GM06990 (cell line): ENCODE measurements around the gene PPP3CA.

Source experiments
- DNase-seq: peaks from one replicate; pipeline ENCODE4 v3.0.0-alpha.2; 2011; ENCODE audit not compliant: insufficient read length; ENCODE audit errors: extremely low read depth
- H3K27me3 ChIP-seq: replicated peaks from 2 replicates; pipeline ENCODE4 v1.6.0; 2011; ENCODE audit warnings: low read length; ENCODE audit not compliant: control insufficient read depth, insufficient read depth
- H3K36me3 ChIP-seq: 2 replicates; pipeline ENCODE4 v1.5.1; 2011; ENCODE audit warnings: low read length; ENCODE audit not compliant: control insufficient read depth, insufficient read depth
- H3K4me3 ChIP-seq: replicated peaks from 2 replicates; pipeline ENCODE4 v1.5.1; 2011; ENCODE audit warnings: low read depth, mild to moderate bottlenecking, control low read depth, low read length
- TF ChIP-seq, protein P1 (sequence below): IDR thresholded peaks from 2 replicates; pipeline ENCODE4 v1.5.1; 2011; ENCODE audit warnings: low read length, control low read depth, mild to moderate bottlenecking, inconsistent platforms; ENCODE audit not compliant: insufficient read depth, poor library complexity, severe bottlenecking

PPP3CA gene

DNA sequence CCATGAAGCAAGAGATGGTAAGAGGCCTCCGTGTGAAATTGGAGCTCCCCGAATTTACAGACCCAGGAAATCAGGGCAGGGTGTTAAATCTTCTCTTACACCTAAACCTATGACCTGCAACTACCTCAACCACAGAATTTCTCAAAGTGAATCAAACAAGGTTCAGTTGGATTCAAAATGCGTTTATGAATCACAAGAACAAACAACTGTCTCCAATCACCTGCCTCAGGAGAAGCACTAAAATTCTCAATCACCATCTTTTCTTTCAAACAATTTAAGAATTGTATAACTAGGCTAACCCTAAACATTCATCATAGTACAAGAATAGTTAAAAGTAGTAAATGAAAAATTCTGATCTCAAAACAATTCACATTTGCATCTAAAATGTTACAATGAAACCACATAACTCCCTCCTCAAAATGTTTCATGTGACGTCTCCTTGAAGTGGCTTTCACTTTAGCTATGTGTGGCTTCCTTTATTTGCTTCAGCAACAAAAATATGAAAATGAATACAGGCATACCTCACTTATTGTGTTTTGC is 19.2 kb downstream of the PPP3CA start:
- Histone ChIP-seq H3K36me3 (no peaks in the 10 kb centered on the region), H3K4me3 (no peak overlapping the region), H3K27me3 (no peaks in the 10 kb centered on the region)
- TF ChIP-seq, protein P1, sequence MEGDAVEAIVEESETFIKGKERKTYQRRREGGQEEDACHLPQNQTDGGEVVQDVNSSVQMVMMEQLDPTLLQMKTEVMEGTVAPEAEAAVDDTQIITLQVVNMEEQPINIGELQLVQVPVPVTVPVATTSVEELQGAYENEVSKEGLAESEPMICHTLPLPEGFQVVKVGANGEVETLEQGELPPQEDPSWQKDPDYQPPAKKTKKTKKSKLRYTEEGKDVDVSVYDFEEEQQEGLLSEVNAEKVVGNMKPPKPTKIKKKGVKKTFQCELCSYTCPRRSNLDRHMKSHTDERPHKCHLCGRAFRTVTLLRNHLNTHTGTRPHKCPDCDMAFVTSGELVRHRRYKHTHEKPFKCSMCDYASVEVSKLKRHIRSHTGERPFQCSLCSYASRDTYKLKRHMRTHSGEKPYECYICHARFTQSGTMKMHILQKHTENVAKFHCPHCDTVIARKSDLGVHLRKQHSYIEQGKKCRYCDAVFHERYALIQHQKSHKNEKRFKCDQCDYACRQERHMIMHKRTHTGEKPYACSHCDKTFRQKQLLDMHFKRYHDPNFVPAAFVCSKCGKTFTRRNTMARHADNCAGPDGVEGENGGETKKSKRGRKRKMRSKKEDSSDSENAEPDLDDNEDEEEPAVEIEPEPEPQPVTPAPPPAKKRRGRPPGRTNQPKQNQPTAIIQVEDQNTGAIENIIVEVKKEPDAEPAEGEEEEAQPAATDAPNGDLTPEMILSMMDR, result no peak
- peak; percentile 25 for DNase-seq

DNA sequence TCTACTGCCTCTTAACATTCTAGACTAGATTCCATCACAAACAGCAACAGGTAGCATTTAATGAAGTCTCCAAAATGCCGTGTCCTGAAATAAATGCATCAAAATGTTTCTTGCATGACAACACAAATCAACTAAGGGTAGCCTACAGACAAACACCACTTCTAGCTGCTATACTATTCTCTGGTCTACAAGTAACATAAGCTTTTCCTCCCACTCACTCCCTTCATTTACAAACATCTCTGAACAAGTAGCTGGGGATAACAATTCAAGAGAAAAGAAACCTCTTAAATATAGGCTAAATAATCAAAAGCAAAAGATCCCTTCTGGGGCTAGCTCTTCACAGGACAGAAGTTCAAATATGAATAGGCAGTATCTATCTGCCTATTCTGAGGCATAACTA is 20.8 kb downstream of the PPP3CA start:
- DNase-seq, result no peak
- TF ChIP-seq, protein P1, result no peak

DNA sequence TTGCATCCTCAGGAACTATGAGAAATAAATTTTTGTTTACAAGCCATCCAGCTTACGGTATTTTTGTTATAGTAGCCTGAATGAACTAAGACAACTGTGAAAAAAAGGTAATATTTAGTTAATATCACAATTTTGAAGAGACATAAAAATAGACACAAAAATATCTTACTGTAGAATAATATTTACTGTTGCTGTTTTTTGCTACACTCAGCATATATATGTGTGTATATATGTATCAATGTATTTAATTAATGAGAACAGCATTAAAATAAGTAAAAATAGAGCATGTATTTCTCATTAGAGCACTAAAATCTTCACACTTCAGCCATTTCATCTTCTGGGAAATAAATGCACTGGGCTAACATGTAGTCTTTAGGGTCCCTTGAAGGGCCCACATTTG is 24.6 kb downstream of the PPP3CA start:
- Histone ChIP-seq H3K27me3 (no peaks in the 10 kb centered on the region), H3K36me3 (no peaks in the 10 kb centered on the region), H3K4me3 (no peak overlapping the region)
- TF ChIP-seq, protein P1, result no peak
- DNase-seq, result no peak

More for the DNA sequence above, 20.8 kb downstream of the PPP3CA start:
- Histone ChIP-seq H3K27me3 (no peaks in the 10 kb centered on the region), H3K4me3 (no peak overlapping the region), H3K36me3 (no peaks in the 10 kb centered on the region)

DNA sequence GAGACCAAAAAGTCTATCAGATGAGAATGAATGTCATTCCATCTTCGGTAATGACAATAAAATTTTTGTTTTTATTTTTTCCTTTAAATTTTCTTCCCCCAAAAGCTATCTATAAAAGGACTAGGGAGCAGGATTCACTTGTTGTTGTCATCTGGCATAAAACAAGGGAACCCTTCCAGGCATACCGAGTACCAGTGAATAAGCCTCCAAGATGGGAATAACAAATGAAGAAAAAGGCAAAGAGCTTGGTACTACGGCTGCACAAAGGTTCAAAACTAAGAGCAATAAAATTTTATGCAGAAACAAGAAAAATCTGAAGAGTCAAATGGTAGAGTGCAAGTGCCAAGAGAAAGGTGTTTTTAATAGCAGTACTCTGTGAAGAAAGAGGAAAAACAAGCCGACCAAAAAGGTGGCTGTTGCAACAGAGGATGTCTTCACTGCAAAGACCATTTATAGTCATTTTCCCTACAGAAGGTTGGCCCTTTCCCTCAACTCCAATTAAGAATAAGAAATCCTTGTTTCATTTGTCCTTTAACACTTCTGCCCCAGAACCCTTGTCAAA is 25.8 kb downstream of the PPP3CA start:
- Histone ChIP-seq H3K27me3 (no peaks in the 10 kb centered on the region), H3K36me3 (no peaks in the 10 kb centered on the region), H3K4me3 (no peak overlapping the region)
- DNase-seq, result no peak
- TF ChIP-seq, protein P1, result no peak

DNA sequence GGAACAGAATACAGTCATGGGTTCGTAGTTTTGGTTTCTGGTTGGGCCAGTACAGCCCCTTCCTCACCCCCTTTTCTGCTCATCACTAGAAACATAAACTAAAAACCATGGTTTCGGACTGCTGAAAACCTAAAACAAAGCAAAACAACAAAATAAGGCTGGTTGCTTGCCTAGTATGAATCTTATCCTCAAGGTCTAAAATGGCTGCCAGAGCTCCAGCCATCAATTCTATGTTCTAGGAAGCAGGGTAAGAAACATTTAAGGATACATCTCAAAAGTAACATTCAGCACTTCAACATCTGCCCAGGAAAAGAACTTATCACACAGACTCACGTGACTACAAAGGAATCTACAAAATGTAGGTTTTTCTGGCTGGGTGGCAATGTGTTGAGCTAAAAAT is 31.5 kb downstream of the PPP3CA start:
- Histone ChIP-seq H3K36me3 (no peaks in the 10 kb centered on the region), H3K4me3 (no peak overlapping the region), H3K27me3 (no peaks in the 10 kb centered on the region)
- TF ChIP-seq, protein P1, result no peak
- DNase-seq, result no peak

DNA sequence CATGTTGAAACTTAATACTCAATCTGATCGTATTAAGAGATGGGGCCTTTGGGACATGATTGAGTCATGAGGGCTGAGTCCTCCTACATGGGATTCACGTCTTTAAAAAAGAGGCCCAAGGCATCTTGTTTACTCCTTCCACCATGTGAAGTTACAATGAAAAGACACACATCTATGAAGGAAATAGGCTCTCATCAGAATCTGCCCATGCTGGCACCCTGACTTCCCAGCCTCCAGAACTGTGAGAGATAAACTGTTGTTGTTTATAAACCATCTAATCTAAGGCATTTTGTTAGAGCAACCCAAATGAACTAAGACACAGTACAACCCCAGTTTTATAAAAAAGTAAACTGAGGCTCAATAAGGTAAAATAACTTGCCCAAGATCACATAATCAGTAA is 32.3 kb downstream of the PPP3CA start:
- TF ChIP-seq, protein P1, result no peak
- DNase-seq, result no peak
- no peak overlapping the region for H3K4me3 ChIP-seq
- no peaks in the 10 kb centered on the region for H3K36me3 ChIP-seq
- H3K27me3 ChIP-seq, result no peaks in the 10 kb centered on the region
